HG03045 (cell line): ENCODE data around the gene ELF3.
"Not testable (repeated sequence)": the region's sequence is repeated elsewhere in the genome, so short reads cannot be mapped to it uniquely, and the experiment has no call there.

Experiments used
- ATAC-seq: cut with Tn5 transposase; IDR thresholded peaks from one replicate; pipeline ENCODE4 v1.9.1; 2021; ENCODE audit warnings: mild to moderate bottlenecking, moderate library complexity; ENCODE audit not compliant: unreplicated experiment

ELF3 gene

GRCh38 chr1:202007805-202008489 lies 2.4 kb upstream of the ELF3 start:
- no peak for ATAC-seq

- peak; percentile 45 for ATAC-seq
Observed at GRCh38 chr1:202009326-202010179, 834 bp upstream of the ELF3 start.

- no peak for ATAC-seq
Observed at GRCh38 chr1:202011994-202012393, 1.6 kb downstream of the ELF3 start.

GRCh38 chr1:202012544-202013478 lies 2.4 kb downstream of the ELF3 start:
- ATAC-seq: no peak

- ATAC-seq: no peak
Observed at GRCh38 chr1:202013603-202014002, 3.2 kb downstream of the ELF3 start.

GRCh38 chr1:202014060-202014459 lies 3.7 kb downstream of the ELF3 start:
- ATAC-seq: no peak

GRCh38 chr1:202014915-202015661 lies 4.7 kb downstream of the ELF3 start:
- ATAC-seq: no peak

- no peak for ATAC-seq
Observed at GRCh38 chr1:202015662-202015937, 5.2 kb downstream of the ELF3 start.

GRCh38 chr1:202016022-202016810 lies 5.8 kb downstream of the ELF3 start:
- ATAC-seq: no peak

- no peak for ATAC-seq
Observed at GRCh38 chr1:202016811-202017748, 6.7 kb downstream of the ELF3 start.

GRCh38 chr1:202017749-202018467 lies 7.5 kb downstream of the ELF3 start:
- no peak for ATAC-seq

GRCh38 chr1:202018468-202019234 lies 8.3 kb downstream of the ELF3 start:
- no peak for ATAC-seq

- not testable (repeated sequence) for ATAC-seq
Observed at GRCh38 chr1:202019235-202019558, 8.8 kb downstream of the ELF3 start.

GRCh38 chr1:202023001-202023433 lies 12.6 kb downstream of the ELF3 start:
- ATAC-seq: no peak

- ATAC-seq: no peak
Observed at GRCh38 chr1:202029171-202029665, 18.8 kb downstream of the ELF3 start.

GRCh38 chr1:202029727-202030126 lies 19.3 kb downstream of the ELF3 start:
- no peak for ATAC-seq

- ATAC-seq: no peak
Observed at GRCh38 chr1:202031796-202032195, 21.4 kb downstream of the ELF3 start.
